ENCODE data around the gene ERC2. TPM values are rescaled to one million over a fixed set of nuclear protein-coding genes. Genes with fewer than 3 reads are reported as not detected.

The ERC2 gene
- total RNA-seq, 4 donors from 2014 or later: 0.81 to 2.9 (median 1.6) TPM

DNA sequence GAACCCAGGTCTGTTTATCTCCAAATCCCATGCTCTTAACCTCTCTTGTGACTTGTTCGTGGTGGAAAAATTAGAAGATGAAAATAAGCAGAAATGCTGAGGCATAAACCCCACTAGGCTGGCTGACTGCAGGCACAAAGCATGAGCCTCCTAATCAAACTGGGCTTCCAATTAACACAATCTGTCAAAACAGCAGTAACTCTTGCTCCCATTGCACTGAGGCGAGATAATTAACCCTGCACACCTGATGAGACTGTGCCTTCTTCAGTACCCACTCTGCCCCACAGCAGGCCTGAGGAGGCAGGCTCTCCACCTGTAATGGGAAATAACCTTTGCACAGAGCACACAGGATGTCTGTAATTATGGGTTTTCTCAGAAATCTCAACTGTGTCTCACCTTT is 696.8 kb downstream of the ERC2 start:
- Histone ChIP-seq H3K4me3 (no peak overlapping the region), H3K36me3 (no peaks in the 10 kb centered on the region), H3K4me1 (no peaks in the 10 kb centered on the region), H3K27ac (no peak overlapping the region), H3K27me3 (no peaks in the 10 kb centered on the region), H3K9me3 (no peaks in the 10 kb centered on the region)
- no peak for ATAC-seq
- WGBS, 2 donors (ENCODE audit: low coverage in 1 of 2): 67 to 95% methylated on average over 2 of the region's 2 CpGs
- no peak for TF ChIP-seq POLR2AphosphoS5 (IDR thresholded peaks at IDR 0.05)
- TF ChIP-seq POLR2A (IDR thresholded peaks at IDR 0.05): no peak
- no peak for TF ChIP-seq EP300 (IDR thresholded peaks at IDR 0.05)
- TF ChIP-seq, protein P1, sequence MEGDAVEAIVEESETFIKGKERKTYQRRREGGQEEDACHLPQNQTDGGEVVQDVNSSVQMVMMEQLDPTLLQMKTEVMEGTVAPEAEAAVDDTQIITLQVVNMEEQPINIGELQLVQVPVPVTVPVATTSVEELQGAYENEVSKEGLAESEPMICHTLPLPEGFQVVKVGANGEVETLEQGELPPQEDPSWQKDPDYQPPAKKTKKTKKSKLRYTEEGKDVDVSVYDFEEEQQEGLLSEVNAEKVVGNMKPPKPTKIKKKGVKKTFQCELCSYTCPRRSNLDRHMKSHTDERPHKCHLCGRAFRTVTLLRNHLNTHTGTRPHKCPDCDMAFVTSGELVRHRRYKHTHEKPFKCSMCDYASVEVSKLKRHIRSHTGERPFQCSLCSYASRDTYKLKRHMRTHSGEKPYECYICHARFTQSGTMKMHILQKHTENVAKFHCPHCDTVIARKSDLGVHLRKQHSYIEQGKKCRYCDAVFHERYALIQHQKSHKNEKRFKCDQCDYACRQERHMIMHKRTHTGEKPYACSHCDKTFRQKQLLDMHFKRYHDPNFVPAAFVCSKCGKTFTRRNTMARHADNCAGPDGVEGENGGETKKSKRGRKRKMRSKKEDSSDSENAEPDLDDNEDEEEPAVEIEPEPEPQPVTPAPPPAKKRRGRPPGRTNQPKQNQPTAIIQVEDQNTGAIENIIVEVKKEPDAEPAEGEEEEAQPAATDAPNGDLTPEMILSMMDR (IDR thresholded peaks at IDR 0.05): no peak

DNA sequence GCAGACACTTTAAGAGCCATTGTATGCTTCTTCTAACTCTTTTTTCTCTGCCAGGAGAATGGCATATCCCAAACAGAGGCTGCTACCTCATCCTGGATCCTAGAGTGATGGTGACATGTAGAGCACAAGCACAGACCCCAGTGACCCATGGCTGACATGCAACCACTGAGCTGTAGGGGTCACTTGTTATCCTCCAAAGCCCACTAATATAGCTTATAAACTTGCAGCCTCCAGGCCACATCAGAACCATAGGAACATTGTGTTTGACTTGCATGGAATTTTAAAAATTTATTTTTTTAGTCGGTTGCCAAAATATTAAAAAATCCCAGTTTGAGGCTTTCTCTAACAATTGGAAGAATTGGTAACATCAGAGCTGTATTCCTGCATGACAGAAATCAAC is 698.2 kb downstream of the ERC2 start:
- TF ChIP-seq EP300 (IDR thresholded peaks at IDR 0.05) (no peak), POLR2AphosphoS5 (IDR thresholded peaks at IDR 0.05) (no peak)
- TF ChIP-seq, protein P1 (IDR thresholded peaks at IDR 0.05): no peak
- Histone ChIP-seq H3K27me3 (no peaks in the 10 kb centered on the region), H3K9me3 (no peaks in the 10 kb centered on the region), H3K36me3 (no peaks in the 10 kb centered on the region), H3K4me3 (no peak overlapping the region), H3K4me1 (no peaks in the 10 kb centered on the region), H3K27ac (no peak overlapping the region)
- no peak for ATAC-seq
- 57 to 71% methylated on average over 1 of the region's 1 CpG for WGBS, 2 donors (ENCODE audit: low coverage in 1 of 2)

DNA sequence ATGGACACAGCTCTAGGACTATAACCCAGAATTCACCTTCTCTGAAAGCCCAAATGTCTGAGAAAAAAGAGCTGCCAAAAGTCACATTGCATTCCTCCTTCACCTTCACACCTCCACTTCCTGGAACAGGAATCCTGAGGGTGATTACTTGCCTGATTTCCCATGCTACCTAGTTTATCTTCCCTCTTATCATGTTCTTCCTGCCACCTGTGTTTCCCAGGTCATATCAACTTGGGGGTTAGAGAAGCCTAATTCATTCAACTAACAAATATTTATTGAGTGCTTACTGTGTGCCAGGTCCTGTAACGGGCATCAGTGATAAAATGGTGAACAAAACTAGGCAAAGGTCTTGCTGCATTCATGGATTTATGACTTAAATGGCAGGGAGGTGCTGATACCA is 701.5 kb downstream of the ERC2 start:
- 80 to 100% methylated on average over 1 of the region's 1 CpG for WGBS, 2 donors (ENCODE audit: low coverage in 1 of 2)
- Histone ChIP-seq H3K27me3 (no peaks in the 10 kb centered on the region), H3K36me3 (no peaks in the 10 kb centered on the region), H3K4me3 (no peak overlapping the region), H3K9me3 (no peaks in the 10 kb centered on the region), H3K27ac (no peak overlapping the region), H3K4me1 (no peaks in the 10 kb centered on the region)
- TF ChIP-seq, protein P1 (IDR thresholded peaks at IDR 0.05): no peak
- TF ChIP-seq POLR2A (IDR thresholded peaks at IDR 0.05): no peak
- ATAC-seq: no peak

DNA sequence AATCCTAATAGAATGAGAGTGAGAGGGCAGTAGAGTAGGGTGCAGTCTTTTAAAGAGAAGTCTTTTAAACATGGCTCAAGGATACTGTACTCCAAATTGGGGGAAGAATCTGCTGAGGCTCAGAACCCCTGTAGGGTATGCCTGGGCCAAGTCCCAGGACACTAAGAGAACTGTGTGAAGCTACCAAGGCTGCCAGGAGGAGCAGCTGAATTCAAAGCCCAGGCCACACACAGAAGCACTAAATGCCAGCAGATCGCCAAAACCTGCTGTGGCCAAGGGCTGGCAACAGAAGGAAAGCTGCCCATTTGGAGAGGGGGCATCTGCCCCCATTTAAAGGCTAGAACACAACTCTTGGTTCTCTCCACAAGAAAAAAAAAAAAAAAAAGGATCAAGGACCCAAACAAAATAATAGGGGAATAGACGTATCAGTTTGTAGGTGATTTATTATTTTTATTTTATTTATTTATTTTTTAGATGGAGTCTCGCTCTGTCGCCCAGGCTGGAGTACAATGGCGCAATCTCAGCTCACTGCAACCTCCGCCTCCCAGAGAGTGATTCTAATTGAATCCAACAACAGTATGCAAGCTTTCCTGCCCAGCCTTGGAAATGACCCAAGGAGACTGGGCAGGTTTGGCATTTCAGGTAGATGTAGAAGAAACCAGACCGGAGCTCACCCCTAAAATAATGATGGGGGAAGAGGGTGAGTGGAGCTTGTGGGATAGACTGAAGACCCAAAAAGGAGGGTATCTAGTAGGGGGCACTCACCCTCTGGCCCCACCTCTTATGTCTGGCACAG is 702.2 kb downstream of the ERC2 start:
- ATAC-seq: no peak
- Histone ChIP-seq H3K27me3 (no peaks in the 10 kb centered on the region), H3K9me3 (no peaks in the 10 kb centered on the region), H3K27ac (no peak overlapping the region), H3K36me3 (no peaks in the 10 kb centered on the region), H3K4me3 (no peak overlapping the region), H3K4me1 (no peaks in the 10 kb centered on the region)
- TF ChIP-seq POLR2A (IDR thresholded peaks at IDR 0.05): no peak
- TF ChIP-seq EP300 (IDR thresholded peaks at IDR 0.05): no peak
- TF ChIP-seq, protein P1 (IDR thresholded peaks at IDR 0.05): no peak
- no peak for TF ChIP-seq POLR2AphosphoS5 (IDR thresholded peaks at IDR 0.05)
- 89 to 92% methylated on average over 4 to 5 of the region's 7 CpGs for WGBS, 2 donors (ENCODE audit: low coverage in 1 of 2)

DNA sequence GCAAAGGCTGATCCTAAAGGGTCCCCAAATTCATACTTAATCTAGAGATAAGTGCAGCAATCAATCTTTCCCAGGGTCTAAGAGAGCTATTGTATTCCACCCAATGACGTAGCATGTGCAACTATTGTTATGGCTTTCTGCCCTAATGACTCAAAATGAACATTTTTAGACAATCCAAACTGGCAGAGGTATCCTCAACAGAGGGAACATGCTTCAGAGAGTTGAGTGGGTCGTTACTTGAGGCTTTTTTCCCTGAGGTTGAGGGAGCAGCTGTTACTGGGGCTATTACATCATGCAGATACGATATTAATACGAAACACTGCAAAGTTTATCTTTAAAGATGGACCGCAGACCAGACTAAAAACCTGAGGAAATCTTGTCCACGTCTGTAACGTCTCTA is 702.9 kb downstream of the ERC2 start:
- H3K9me3 ChIP-seq: no peaks in the 10 kb centered on the region
- H3K4me3 ChIP-seq: no peak overlapping the region
- no peak for ATAC-seq
- H3K36me3 ChIP-seq: no peaks in the 10 kb centered on the region
- WGBS, 2 donors (ENCODE audit: low coverage in 1 of 2): 46 to 82% methylated on average over 6 to 7 of the region's 7 CpGs
- no peaks in the 10 kb centered on the region for H3K4me1 ChIP-seq
- TF ChIP-seq POLR2A (IDR thresholded peaks at IDR 0.05): no peak
- TF ChIP-seq POLR2AphosphoS5 (IDR thresholded peaks at IDR 0.05): no peak
- TF ChIP-seq, protein P1 (IDR thresholded peaks at IDR 0.05): no peak
- no peak for TF ChIP-seq EP300 (IDR thresholded peaks at IDR 0.05)
- no peaks in the 10 kb centered on the region for H3K27me3 ChIP-seq
- no peak overlapping the region for H3K27ac ChIP-seq
